A673 (cell line): Measurements from ENCODE around the gene ETV3.

Experiments
- EZH2 ChIP-seq: fragments of 200-600 bp; sonication (generic); IDR thresholded peaks from 2 replicates; pipeline ENCODE4 v1.6.1; 2017; ENCODE audit warnings: borderline replicate concordance, low read depth, mild to moderate bottlenecking, mixed read lengths, antibody characterized with exemption, low read length; ENCODE audit not compliant: poor library complexity, severe bottlenecking
- TF ChIP-seq, protein P1 (sequence below): fragments of 300-800, 200-600 bp; sonication (generic); conservative IDR thresholded peaks from 2 replicates; pipeline ENCODE4 v1.5.1; 2017; ENCODE audit warnings: low read depth, mild to moderate bottlenecking, antibody characterized with exemption, low read length, moderate library complexity, mixed read lengths

DNA sequence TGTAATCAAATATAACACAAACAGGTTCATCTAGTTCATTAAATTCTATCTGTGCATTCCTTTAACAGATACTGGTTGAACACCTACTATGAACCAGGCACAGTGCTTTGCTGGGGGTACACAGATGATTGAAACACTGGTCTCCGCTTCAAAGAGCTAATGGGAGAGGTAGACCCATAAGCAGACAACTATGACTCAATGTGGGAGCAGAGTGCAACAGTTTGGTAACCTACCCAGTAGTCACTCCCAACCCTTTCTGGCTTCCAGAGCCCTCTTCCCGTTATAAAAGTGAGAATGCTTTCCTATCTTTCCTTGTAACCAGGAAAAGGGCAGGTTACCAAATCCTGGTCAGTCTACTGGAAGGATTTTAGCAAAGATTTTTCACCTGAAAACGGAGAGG, 8.0 kb upstream of the ETV3 start:
- TF ChIP-seq, protein P1, sequence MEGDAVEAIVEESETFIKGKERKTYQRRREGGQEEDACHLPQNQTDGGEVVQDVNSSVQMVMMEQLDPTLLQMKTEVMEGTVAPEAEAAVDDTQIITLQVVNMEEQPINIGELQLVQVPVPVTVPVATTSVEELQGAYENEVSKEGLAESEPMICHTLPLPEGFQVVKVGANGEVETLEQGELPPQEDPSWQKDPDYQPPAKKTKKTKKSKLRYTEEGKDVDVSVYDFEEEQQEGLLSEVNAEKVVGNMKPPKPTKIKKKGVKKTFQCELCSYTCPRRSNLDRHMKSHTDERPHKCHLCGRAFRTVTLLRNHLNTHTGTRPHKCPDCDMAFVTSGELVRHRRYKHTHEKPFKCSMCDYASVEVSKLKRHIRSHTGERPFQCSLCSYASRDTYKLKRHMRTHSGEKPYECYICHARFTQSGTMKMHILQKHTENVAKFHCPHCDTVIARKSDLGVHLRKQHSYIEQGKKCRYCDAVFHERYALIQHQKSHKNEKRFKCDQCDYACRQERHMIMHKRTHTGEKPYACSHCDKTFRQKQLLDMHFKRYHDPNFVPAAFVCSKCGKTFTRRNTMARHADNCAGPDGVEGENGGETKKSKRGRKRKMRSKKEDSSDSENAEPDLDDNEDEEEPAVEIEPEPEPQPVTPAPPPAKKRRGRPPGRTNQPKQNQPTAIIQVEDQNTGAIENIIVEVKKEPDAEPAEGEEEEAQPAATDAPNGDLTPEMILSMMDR: no peak
- no peak for TF ChIP-seq EZH2
